T-helper 2 cell treated with Interferon-gamma antibody and Interleukin-4, amounts not matched to agents 100 ng/mL and 5 ng/mL, for 36 hours (primary cell): Measurements from ENCODE around the gene ING4. TPM values are rescaled to one million over a fixed set of nuclear protein-coding genes. Genes with fewer than 3 reads are reported as not detected.

Experiments used
- intact Hi-C: fragments of 100-400 bp; cut with micrococcal nuclease; formaldehyde crosslinking; loops from one replicate; pipeline ENCODE4 v1.15.1; 2023
- total RNA-seq: library from RNA; stranded (reverse); gene quantifications from 2 replicates; pipeline ENCODE4 v1.2.3, GENCODE V29; 2022

ING4 gene
- total RNA-seq, 1 donor from 2014 or later: 20.7 TPM

- intact Hi-C loops: no loop called here
Observed at GRCh38 chr12:6639151-6639801, 23.6 kb downstream of the ING4 start.

- intact Hi-C loops: no loop called here
Observed at GRCh38 chr12:6638305-6638704, 24.6 kb downstream of the ING4 start.

- intact Hi-C loops: no loop called here
Observed at GRCh38 chr12:6635856-6636531, 26.9 kb downstream of the ING4 start, which contains the start of gene LPAR5. Gene LPAR5, minus strand, starts transcription at chr12:6635959. Its CDS starts 14,711 bp downstream, at chr12:6621248.

- intact Hi-C loops: no loop called here
Observed at GRCh38 chr12:6635375-6635855, 27.5 kb downstream of the ING4 start.

- intact Hi-C loops: loop anchor here (2.0 kb wide), 1 partner anchor 30 kb away; the partner anchor contains the start of gene ING4
Observed at GRCh38 chr12:6632026-6632983, 30.6 kb downstream of the ING4 start.

- intact Hi-C loops: no loop called here
Observed at GRCh38 chr12:6631549-6631961, 31.4 kb downstream of the ING4 start.

- intact Hi-C loops: no loop called here
Observed at GRCh38 chr12:6630736-6631135, 32.2 kb downstream of the ING4 start.

GRCh38 chr12:6627616-6628015, 35.3 kb downstream of the ING4 start:
- intact Hi-C loops: no loop called here

GRCh38 chr12:6626654-6627283, 36.1 kb downstream of the ING4 start:
- intact Hi-C loops: no loop called here

- intact Hi-C loops: no loop called here
Observed at GRCh38 chr12:6620885-6621274, 42.0 kb downstream of the ING4 start.

GRCh38 chr12:6620137-6620884, 42.6 kb downstream of the ING4 start:
- intact Hi-C loops: no loop called here

GRCh38 chr12:6618483-6619225, 44.3 kb downstream of the ING4 start:
- intact Hi-C loops: no loop called here

GRCh38 chr12:6615802-6616201, 47.1 kb downstream of the ING4 start:
- intact Hi-C loops: loop anchor here (2.0 kb wide), 1 partner anchor 47 kb away; the partner anchor contains the start of gene ING4

- intact Hi-C loops: no loop called here
Observed at GRCh38 chr12:6614513-6615172, 48.3 kb downstream of the ING4 start.

GRCh38 chr12:6613776-6614512, 49.0 kb downstream of the ING4 start:
- intact Hi-C loops: no loop called here

- intact Hi-C loops: no loop called here
Observed at GRCh38 chr12:6613015-6613775, 49.7 kb downstream of the ING4 start.

GRCh38 chr12:6612652-6613014, 50.3 kb downstream of the ING4 start:
- intact Hi-C loops: no loop called here

GRCh38 chr12:6612247-6612646, 50.7 kb downstream of the ING4 start:
- intact Hi-C loops: no loop called here
